HUDEP-2 (cell line): Measurements from ENCODE around the gene EGFL7.

Source experiments
- DNase-seq, 76 experiments: peaks; one replicate each; lab custom pipeline; 2025; ENCODE audit not compliant: unreplicated experiment in 76 of 76; lab: John Stamatoyannopoulos, UW

Gene EGFL7

GRCh38 chr9:136671646-136672430 is 9.1 kb downstream of the EGFL7 start:
- DNase-seq: peak in 8 of 76 experiments; percentile 9 to 27 (median 16)

- DNase-seq: no peak
Measured at GRCh38 chr9:136672431-136673087, 9.8 kb downstream of the EGFL7 start.

- DNase-seq: peak in 2 of 76 experiments; percentile 46
Measured at GRCh38 chr9:136673088-136673974, 10.6 kb downstream of the EGFL7 start.

GRCh38 chr9:136673975-136674785 is 11.5 kb downstream of the EGFL7 start:
- peak in 6 of 76 experiments; percentile 19 to 55 (median 34) for DNase-seq

- peak in 3 of 76 experiments; percentile 20 to 43 (median 39) for DNase-seq
Measured at GRCh38 chr9:136674786-136675349, 12.2 kb downstream of the EGFL7 start.

- no peak for DNase-seq
Measured at GRCh38 chr9:136675477-136676296, 13.0 kb downstream of the EGFL7 start.

GRCh38 chr9:136676297-136676794 is 13.6 kb downstream of the EGFL7 start:
- DNase-seq: no peak

GRCh38 chr9:136676920-136677686 is 14.4 kb downstream of the EGFL7 start:
- no peak for DNase-seq

GRCh38 chr9:136678034-136678433 is 15.3 kb downstream of the EGFL7 start:
- no peak for DNase-seq

- peak in 17 of 76 experiments; percentile 10 to 49 (median 24) for DNase-seq
Measured at GRCh38 chr9:136678624-136679023, 15.9 kb downstream of the EGFL7 start.

- DNase-seq: peak in 13 of 76 experiments; percentile 12 to 51 (median 18)
Measured at GRCh38 chr9:136679431-136679941, 16.8 kb downstream of the EGFL7 start.

- no peak for DNase-seq
Measured at GRCh38 chr9:136681029-136681428, 18.3 kb downstream of the EGFL7 start.

- no peak for DNase-seq
Measured at GRCh38 chr9:136681945-136682699, 19.4 kb downstream of the EGFL7 start.

GRCh38 chr9:136682710-136683109 is 20.0 kb downstream of the EGFL7 start:
- DNase-seq: no peak

GRCh38 chr9:136683173-136683745 is 20.5 kb downstream of the EGFL7 start:
- DNase-seq: no peak

GRCh38 chr9:136683755-136684154 is 21.0 kb downstream of the EGFL7 start:
- DNase-seq: no peak

GRCh38 chr9:136684339-136684738 is 21.6 kb downstream of the EGFL7 start:
- DNase-seq: no peak
